ENCODE data around the gene STRN4.

- TF ChIP-seq CTCF (IDR thresholded peaks at IDR 0.05) (no peak), SIN3A (IDR thresholded peaks at IDR 0.05; ENCODE audit: borderline replicate concordance, insufficient read depth, low read depth, low read length) (no peak)
These were observed 13.1 kb downstream of the STRN4 start for GRCh38 chr19:46732966-46733689.

Measured in Panc1 (cell line).